HG03439 (cell line): ENCODE results near the gene PGRMC1.
"Not testable (repeated sequence)": the region's sequence is repeated elsewhere in the genome, so short reads cannot be mapped to it uniquely, and the experiment has no call there.

Experiments
- ATAC-seq: cut with Tn5 transposase; IDR thresholded peaks from one replicate; pipeline ENCODE4 v1.9.1; 2021; ENCODE audit warnings: mild to moderate bottlenecking, moderate library complexity; ENCODE audit not compliant: unreplicated experiment

The PGRMC1 gene

DNA sequence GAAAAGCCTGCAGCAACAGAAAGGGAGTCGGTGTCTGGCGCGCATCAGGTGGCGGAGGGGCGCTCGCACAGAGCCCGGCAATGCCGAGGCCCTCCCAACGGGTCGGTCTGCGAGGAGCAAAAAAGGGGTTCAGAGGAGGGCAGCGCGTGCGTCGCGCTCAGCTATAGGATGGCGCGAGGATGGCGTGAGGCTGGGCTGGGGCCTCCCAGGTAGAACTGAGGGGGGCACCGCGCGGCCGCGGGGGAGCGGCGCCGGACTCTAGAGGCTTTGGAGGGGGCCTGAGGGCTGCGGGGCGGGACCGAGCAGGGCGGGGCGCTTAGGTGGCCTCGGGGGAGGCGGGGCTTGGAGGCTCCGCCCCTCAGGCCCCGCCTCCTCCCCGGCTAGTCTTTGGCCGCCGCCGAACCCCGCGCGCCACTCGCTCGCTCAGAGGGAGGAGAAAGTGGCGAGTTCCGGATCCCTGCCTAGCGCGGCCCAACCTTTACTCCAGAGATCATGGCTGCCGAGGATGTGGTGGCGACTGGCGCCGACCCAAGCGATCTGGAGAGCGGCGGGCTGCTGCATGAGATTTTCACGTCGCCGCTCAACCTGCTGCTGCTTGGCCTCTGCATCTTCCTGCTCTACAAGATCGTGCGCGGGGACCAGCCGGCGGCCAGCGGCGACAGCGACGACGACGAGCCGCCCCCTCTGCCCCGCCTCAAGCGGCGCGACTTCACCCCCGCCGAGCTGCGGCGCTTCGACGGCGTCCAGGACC lies at the start of gene PGRMC1:
TSS of gene PGRMC1 (plus strand) at position 414 of the 751 bp plus-strand sequence. CDS start at position 493, 79 bp downstream.
- ATAC-seq = peak; percentile 91

DNA sequence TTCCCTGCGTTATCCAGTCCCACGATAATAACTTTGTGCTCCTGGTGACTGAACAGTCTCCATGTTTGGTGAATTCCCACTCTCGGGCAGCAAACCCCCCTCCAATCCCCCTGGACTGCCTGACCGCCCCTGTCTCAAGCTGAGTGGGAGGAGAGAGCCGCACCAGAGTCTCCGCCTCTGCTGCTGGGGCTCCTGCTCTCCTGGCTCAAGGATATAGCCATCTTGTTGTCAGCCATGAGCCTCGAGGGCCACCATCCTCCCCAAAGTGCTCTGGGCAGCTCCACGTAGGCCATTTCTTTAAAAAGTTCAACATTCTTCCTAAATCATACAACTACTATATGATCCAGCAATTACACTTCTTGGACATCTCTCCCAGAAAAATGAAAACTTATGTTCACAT lies 49.3 kb upstream of the PGRMC1 start:
- no peak for ATAC-seq

DNA sequence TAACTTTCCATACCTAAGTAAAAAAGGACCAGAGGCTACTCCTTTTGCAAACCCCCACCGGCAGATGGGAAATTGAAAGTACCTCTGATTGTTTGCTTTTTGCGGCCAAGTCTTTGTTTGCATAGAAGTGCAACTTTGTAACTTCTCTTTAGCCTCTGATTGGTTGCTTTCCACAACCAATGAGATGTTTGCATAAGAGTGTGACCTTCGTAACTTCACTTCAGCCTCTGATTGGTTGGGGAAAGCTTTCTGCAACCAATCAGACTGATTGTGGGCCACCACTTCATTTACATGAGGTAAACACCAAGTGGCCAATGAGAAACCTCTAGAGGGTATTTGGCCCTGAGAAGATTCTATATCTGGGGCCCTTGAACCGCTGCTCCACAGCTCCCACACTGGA lies 48.8 kb upstream of the PGRMC1 start:
- no peak for ATAC-seq

DNA sequence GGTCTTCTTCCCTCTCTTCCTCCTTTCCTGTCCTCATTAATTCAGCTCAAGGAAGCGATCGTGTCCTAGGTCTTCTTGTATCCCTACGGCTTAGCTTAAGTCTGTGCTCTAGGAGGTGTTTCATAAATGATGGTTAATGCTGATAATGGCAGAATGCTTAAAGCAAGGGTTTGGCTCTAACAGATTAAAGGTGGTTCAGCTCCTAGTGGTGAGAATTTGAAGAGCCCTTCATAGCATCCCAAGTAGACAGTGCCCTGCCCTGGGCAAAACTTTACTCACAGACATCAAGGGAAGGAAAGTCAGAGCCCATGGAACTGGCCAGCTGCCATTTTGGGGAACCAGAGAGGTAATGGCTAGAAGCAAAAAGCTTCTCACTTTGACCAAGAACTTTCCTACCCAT lies 47.0 kb upstream of the PGRMC1 start:
- no peak for ATAC-seq

DNA sequence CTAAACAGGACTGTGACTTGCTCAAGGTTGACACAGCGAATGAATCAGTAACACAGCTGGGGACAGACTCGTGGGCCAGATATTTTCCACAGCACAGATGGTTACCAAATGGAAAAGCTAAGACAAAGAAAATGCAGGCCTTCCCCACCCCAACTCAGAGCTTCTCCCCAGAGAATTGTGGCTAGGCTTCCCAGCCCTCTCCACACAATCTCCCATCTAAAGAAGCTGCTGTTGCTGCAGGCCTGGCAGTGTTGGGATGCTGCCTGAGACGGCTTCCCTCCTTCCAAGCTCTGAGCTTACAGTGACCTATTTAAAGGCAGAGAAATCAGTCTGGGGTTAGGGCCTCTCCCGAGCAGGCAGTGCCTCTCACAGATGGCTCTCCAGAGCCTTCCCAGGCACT lies 46.5 kb upstream of the PGRMC1 start:
- no peak for ATAC-seq

GRCh38 chrX:119190091-119190681 lies 45.9 kb upstream of the PGRMC1 start:
- ATAC-seq = no peak

DNA sequence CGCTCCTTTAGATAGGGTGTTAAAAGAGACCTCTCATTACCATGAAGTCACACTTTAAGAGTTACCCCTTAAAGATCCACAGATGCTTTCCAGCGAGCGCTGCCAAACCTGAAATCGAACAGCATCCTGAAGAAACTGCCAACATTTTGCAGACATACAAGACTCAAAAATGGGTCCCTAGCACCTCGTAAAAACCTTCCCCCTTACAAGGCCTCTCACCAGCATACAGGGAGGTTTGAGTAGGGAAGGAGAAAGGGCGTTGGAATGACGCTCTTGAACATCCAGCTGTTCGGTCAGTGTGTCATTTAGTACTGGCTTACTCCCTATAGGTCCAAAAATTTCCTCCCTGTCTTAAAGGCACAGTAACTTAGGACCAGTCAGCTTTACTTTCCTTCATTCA lies 45.3 kb upstream of the PGRMC1 start:
- ATAC-seq = no peak

DNA sequence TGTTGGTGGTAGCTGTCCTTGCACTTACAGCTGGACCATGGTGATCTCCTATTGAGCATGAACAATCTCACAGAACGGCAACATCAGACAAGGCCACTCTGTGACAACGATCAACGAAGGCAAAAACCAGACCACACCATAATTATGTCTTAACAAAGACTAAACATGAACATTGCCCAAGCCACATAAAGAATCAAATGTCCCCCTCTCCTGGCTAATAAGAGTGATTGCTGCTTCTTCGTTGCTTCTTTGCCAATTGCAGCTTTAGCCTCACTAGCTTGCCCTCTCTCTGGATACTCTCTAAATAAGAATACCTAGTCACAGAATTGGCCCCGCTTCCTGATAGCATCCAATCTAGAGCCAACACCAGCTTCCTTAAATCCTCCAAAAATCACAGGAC lies 41.5 kb upstream of the PGRMC1 start:
- no peak for ATAC-seq

- no peak for ATAC-seq
Measured at GRCh38 chrX:119201570-119201969, 34.5 kb upstream of the PGRMC1 start.

- no peak for ATAC-seq
Measured at GRCh38 chrX:119206203-119206602, 29.9 kb upstream of the PGRMC1 start.

DNA sequence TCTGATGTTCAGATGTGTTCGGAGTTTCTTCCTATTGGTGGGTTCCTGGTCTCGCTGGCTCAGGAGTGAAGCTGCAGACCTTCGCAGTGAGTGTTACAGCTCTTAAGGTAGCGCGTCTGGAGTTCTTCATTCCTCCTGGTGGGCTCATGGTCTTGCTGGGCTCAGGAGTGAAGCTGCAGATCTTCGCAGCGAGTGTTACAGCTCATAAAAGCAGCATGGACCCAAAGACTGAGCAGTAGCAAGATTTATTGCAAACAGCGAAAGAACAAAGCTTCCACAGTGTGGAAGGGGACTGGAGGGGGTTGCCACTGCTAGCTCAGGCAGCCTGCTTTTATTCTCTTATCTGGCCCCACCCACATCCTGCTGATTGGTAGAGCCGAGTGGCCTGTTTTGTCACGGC lies 28.6 kb upstream of the PGRMC1 start:
- ATAC-seq = not testable (repeated sequence)

DNA sequence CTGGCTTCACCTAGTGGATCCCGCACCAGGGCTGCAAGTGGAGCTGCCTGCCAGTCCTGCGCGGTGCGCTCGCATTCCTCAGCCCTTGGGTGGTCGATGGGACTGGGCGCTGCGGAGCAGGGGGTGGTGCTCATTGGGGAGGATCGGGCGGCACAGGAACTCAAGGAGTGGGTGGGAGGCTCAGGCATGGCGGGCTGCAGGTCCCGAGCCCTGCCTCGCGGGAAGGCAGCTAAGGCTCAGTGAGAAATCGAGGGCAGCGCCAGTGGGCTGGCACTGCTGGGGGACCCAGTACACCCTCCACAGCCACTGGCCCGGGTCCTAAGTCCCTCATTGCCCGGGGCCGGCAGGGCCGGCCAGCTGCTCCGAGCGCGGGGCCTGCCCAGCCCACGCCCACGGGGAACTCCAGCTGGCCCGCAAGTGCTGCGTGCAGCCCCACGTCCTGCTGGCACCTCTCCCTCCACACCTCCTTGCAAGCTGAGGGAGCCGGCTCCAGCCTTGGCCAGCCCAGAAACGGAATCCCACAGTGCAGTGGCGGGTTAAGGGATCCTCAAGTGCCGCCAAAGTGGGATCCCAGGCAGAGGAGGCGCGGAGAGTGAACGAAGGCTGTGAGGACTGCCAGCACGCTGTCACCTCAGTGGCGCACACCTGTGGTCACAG lies 27.6 kb upstream of the PGRMC1 start:
- no peak for ATAC-seq

- not testable (repeated sequence) for ATAC-seq
Measured at GRCh38 chrX:119210931-119211648, 25.0 kb upstream of the PGRMC1 start.

- ATAC-seq = no peak
Measured at GRCh38 chrX:119211649-119212014, 24.5 kb upstream of the PGRMC1 start.

- no peak for ATAC-seq
Measured at GRCh38 chrX:119218198-119218597, 17.9 kb upstream of the PGRMC1 start.

DNA sequence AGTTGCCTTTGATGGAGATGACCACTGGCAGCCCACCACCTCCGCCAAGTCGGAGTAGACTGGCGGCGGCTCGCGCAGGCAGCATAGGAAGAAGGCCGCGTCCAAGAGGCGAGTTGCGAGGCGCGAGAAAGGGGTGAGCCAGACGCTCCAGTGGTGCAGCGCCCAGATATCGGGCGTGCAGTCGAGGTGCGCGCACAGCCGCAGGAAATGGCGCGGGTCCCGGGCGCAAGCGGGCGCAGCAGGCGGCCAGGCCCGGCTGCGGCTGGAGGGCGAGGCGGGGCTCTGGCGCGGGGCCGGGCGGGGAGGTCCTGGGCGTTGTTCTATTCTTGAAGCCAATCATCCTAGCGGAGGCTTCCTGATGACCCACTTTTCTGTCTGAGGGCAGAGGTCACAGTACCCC lies 13.2 kb upstream of the PGRMC1 start:
- no peak for ATAC-seq

- ATAC-seq = no peak
Measured at GRCh38 chrX:119223783-119224182, 12.3 kb upstream of the PGRMC1 start.

DNA sequence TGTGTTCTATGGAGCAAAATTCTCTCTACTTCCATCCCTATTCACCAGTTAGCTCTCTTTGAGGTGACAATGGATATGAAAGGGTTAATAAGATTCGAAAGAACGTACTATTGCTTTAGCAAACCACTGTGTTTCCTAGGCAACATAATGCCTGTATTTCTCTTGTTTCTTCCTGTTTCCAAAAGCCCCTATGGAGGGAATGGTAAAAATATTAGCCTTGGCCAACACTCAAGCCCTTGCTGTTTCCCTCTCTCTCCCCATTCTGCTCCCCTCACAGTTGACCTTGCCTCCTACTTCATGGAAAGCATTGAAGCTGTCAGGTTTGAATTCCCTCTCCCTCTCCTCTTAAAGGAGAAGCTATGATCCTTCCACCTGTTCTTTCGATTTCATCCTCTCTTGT lies 9.6 kb upstream of the PGRMC1 start:
- ATAC-seq = no peak

GRCh38 chrX:119228512-119229252 lies 7.4 kb upstream of the PGRMC1 start:
- no peak for ATAC-seq

DNA sequence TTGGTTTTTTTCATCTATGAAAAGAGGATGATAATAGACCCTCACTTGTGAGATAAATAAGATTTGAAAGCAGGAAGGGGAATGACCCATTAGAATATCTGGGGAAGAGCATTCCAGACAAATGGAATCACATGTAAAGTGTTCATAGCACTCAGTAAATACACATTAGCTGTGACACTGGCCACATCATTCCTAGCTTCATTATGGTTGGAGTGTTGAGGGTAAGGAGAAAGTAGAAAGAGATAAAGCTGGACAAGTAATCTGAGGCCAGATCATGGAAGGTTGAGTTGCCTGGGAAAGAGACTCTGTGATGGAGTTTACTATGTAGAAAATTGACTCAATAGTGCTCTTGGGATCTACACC lies 6.9 kb upstream of the PGRMC1 start:
- no peak for ATAC-seq

DNA sequence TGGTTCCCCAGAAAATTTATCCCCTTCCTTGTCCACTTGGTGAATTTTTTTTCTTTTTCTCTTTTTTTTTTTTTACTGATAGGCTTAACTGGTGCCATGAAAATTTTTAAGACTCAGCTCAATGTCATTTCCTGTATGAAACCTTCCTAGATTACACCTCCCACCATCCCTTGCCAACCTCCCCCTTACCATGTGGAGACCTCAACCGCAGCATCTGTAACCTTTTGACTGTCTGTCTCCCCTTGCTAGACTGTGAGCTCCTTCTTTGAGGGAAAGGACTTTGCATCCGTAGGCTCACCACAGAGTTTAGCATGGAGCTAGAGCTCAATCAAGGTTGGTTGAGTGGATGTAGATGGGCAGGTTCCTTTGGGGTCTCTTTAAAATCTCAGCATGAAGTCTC lies 5.2 kb upstream of the PGRMC1 start:
- ATAC-seq = no peak
